Germinal center (tissue), 1 donor: ENCODE data around the gene PROSER1.
"Not testable (repeated sequence)": the region's sequence is repeated elsewhere in the genome, so short reads cannot be mapped to it uniquely, and the experiment has no call there.

Experiments used
- DNase-seq: peaks from one replicate; pipeline ENCODE4 v3.0.0; 2012; ENCODE audit warnings: mixed read lengths, low spot score

The PROSER1 gene

GRCh38 chr13:39037880-39038568 is at the start of gene PROSER1, which contains the start of gene NHLRC3:
PROSER1 (minus strand) TSS chr13:39038089; CDS start chr13:39037242, 847 bp downstream.
NHLRC3 (plus strand) TSS chr13:39038456; CDS start chr13:39038640, 184 bp downstream.
- peak; percentile 59 for DNase-seq

GRCh38 chr13:39086251-39086945 is 48.5 kb upstream of the PROSER1 start:
- not testable (repeated sequence) for DNase-seq

- DNase-seq = no peak
Observed at GRCh38 chr13:39073983-39074382, 36.1 kb upstream of the PROSER1 start.

- DNase-seq = no peak
Observed at GRCh38 chr13:39072842-39073241, 35.0 kb upstream of the PROSER1 start.

GRCh38 chr13:39062004-39062403 is 24.1 kb upstream of the PROSER1 start:
- no peak for DNase-seq

GRCh38 chr13:39058040-39058439 is 20.2 kb upstream of the PROSER1 start:
- DNase-seq = no peak

GRCh38 chr13:39056018-39056417 is 18.1 kb upstream of the PROSER1 start:
- no peak for DNase-seq

GRCh38 chr13:39054112-39054511 is 16.2 kb upstream of the PROSER1 start:
- DNase-seq = no peak

- no peak for DNase-seq
Observed at GRCh38 chr13:39052944-39053343, 15.1 kb upstream of the PROSER1 start.

- no peak for DNase-seq
Observed at GRCh38 chr13:39051157-39051556, 13.3 kb upstream of the PROSER1 start.

- DNase-seq = no peak
Observed at GRCh38 chr13:39049274-39049673, 11.4 kb upstream of the PROSER1 start.

GRCh38 chr13:39048806-39049205 is 10.9 kb upstream of the PROSER1 start:
- no peak for DNase-seq

- no peak for DNase-seq
Observed at GRCh38 chr13:39047560-39047959, 9.7 kb upstream of the PROSER1 start.

- DNase-seq = no peak
Observed at GRCh38 chr13:39044536-39044935, 6.6 kb upstream of the PROSER1 start.

- no peak for DNase-seq
Observed at GRCh38 chr13:39040206-39040605, 2.3 kb upstream of the PROSER1 start.

- no peak for DNase-seq
Observed at GRCh38 chr13:39039041-39039440, 1.2 kb upstream of the PROSER1 start.

- peak; percentile 13 for DNase-seq
Observed at GRCh38 chr13:39038569-39039030, 711 bp upstream of the PROSER1 start.

GRCh38 chr13:39037410-39037879 is 444 bp downstream of the PROSER1 start:
- DNase-seq = no peak

GRCh38 chr13:39036212-39036611 is 1.7 kb downstream of the PROSER1 start:
- no peak for DNase-seq

- DNase-seq = no peak
Observed at GRCh38 chr13:39035799-39036198, 2.1 kb downstream of the PROSER1 start.

GRCh38 chr13:39035204-39035603 is 2.7 kb downstream of the PROSER1 start:
- no peak for DNase-seq

GRCh38 chr13:39034085-39034484 is 3.8 kb downstream of the PROSER1 start:
- DNase-seq = no peak

- no peak for DNase-seq
Observed at GRCh38 chr13:39032150-39032549, 5.7 kb downstream of the PROSER1 start.
